GM03348 (cell line): Measurements from ENCODE around the gene CCDC34.
A peak's percentile ranks its signal among the peaks of the same experiment; 100 is the strongest.

ENCODE experiments used
- DNase-seq: peaks from one replicate; pipeline ENCODE4 v3.0.0; 2012; ENCODE audit warnings: low spot score

Gene CCDC34

GRCh38 chr11:27290261-27291050, 72.6 kb downstream of the CCDC34 start:
- peak; percentile 59 for DNase-seq
